Inferior parietal cortex (tissue), 1 donor: Measurements from ENCODE around the gene SPATA2.
"Not testable (repeated sequence)": the region's sequence is repeated elsewhere in the genome, so short reads cannot be mapped to it uniquely, and the experiment has no call there.

Experiments used
- DNase-seq: peaks from one replicate; pipeline ENCODE4 v3.0.0-alpha.2; 2016; ENCODE audit errors: extremely low spot score

Gene SPATA2

GRCh38 chr20:49904440-49905214 is 10.7 kb downstream of the SPATA2 start:
- DNase-seq: no peak

- DNase-seq: no peak
Observed at GRCh38 chr20:49901588-49901987, 13.7 kb downstream of the SPATA2 start.

- no peak for DNase-seq
Observed at GRCh38 chr20:49899541-49900383, 15.6 kb downstream of the SPATA2 start.

GRCh38 chr20:49896204-49896603 is 19.1 kb downstream of the SPATA2 start:
- DNase-seq: no peak

- DNase-seq: not testable (repeated sequence)
Observed at GRCh38 chr20:49895474-49896093, 19.7 kb downstream of the SPATA2 start.

- DNase-seq: no peak
Observed at GRCh38 chr20:49894073-49894470, 21.3 kb downstream of the SPATA2 start.

GRCh38 chr20:49893242-49894072 is 21.9 kb downstream of the SPATA2 start:
- DNase-seq: no peak

- DNase-seq: no peak
Observed at GRCh38 chr20:49892817-49893216, 22.5 kb downstream of the SPATA2 start.

- DNase-seq: no peak
Observed at GRCh38 chr20:49892260-49892659, 23.1 kb downstream of the SPATA2 start.

- no peak for DNase-seq
Observed at GRCh38 chr20:49891476-49892110, 23.7 kb downstream of the SPATA2 start.

- no peak for DNase-seq
Observed at GRCh38 chr20:49890471-49891361, 24.6 kb downstream of the SPATA2 start.

GRCh38 chr20:49889935-49890333 is 25.4 kb downstream of the SPATA2 start:
- DNase-seq: no peak

- DNase-seq: no peak
Observed at GRCh38 chr20:49889001-49889934, 26.1 kb downstream of the SPATA2 start.

GRCh38 chr20:49888212-49889000 is 26.9 kb downstream of the SPATA2 start:
- DNase-seq: peak; percentile 94

GRCh38 chr20:49887251-49888211 is 27.8 kb downstream of the SPATA2 start:
- DNase-seq: no peak

- no peak for DNase-seq
Observed at GRCh38 chr20:49886571-49887213, 28.6 kb downstream of the SPATA2 start.
